K562 (cell line): ENCODE data around the gene ADGRG4. TPM values are rescaled to one million over a fixed set of nuclear protein-coding genes. Genes with fewer than 3 reads are reported as not detected.

Experiments used
- ATAC-seq: fragments of 200-7000 bp; cut with Tn5 transposase; 3 replicates; pipeline ENCODE4 v1.9.1; 2020; ENCODE audit warnings: moderate library complexity
- BruUV-seq: library from RNA; stranded (reverse); fragments of 400-500 nt; replicated peaks from 2 replicates; lab custom pipeline; 2021; lab: Mats Ljungman, UMichigan
- CTCF ChIA-PET: fragments of 300-600 bp; formaldehyde crosslinking; extraction: SDS; loops from one replicate; lab custom pipeline; 2021; ENCODE audit warnings: low intra/inter-chr PET ratio; lab: Yijun Ruan, JAX
- POLR2A ChIA-PET: fragments of 300-600, 350-650 bp; sonication (Branson Sonifier 250); formaldehyde crosslinking; extraction: SDS; loops from one replicate; lab custom pipeline; 2021; ENCODE audit warnings: antibody characterized with exemption, inconsistent platforms; lab: Yijun Ruan, JAX
- DNase-seq, 4 experiments: peaks; one replicate each; pipeline versions ENCODE4 v3.0.0 to v3.0.0-alpha.2; 2011 to 2018; ENCODE audit warnings: low spot score in 3 of 4, mixed read lengths in 3 of 4; ENCODE audit errors: extremely low read depth in 1 of 4
- FAIRE-seq: peaks from 2 replicates; lab custom pipeline; 2011; peaks lifted over from hg19 to GRCh38; lab: Jason Lieb, UNC
- H2AFZ ChIP-seq: 2 replicates; pipeline ENCODE4 v1.6.0; 2011; ENCODE audit warnings: low read depth, low read length, control low read depth, inconsistent platforms
- H3K27ac ChIP-seq: fragments of 200-600 bp; 3 replicates; pipeline ENCODE4 v1.8.0; 2011; ENCODE audit warnings: low read depth, mild to moderate bottlenecking, control low read depth, inconsistent platforms, low read length, moderate library complexity, mixed read lengths; ENCODE audit errors: extremely low read depth
- H3K27me3 ChIP-seq, 2 experiments: fragments of 300-600 bp in 1 of 2; 2 replicates in 1 of 2; 3 replicates in 1 of 2; pipeline versions ENCODE4 v1.6.0 to v1.8.0; 2011; ENCODE audit warnings: inconsistent platforms in 2 of 2, low read length in 2 of 2, mild to moderate bottlenecking in 1 of 2, mixed read lengths in 1 of 2, moderate library complexity in 1 of 2; ENCODE audit not compliant: control insufficient read depth in 2 of 2, insufficient read depth in 2 of 2
- H3K36me3 ChIP-seq: fragments of 300-600 bp; 3 replicates; pipeline ENCODE4 v1.8.0; 2011; ENCODE audit warnings: mild to moderate bottlenecking, low read length, inconsistent platforms; ENCODE audit not compliant: control insufficient read depth, insufficient read depth
- H3K4me1 ChIP-seq, 2 experiments: fragments of 200-600 bp in 1 of 2; replicated peaks in 1 of 2; 2 replicates in 1 of 2; 3 replicates in 1 of 2; pipeline versions ENCODE4 v1.5.1 to v1.8.0; 2011; ENCODE audit warnings: inconsistent platforms in 2 of 2, low read length in 2 of 2, mild to moderate bottlenecking in 1 of 2, mixed read lengths in 1 of 2, moderate library complexity in 1 of 2; ENCODE audit not compliant: control insufficient read depth in 2 of 2, insufficient read depth in 2 of 2
- H3K4me2 ChIP-seq: 2 replicates; pipeline ENCODE4 v1.6.1; 2011; ENCODE audit warnings: low read length, control low read depth, inconsistent platforms, mixed read lengths; ENCODE audit not compliant: insufficient read depth
- H3K4me3 ChIP-seq: fragments of 200-600 bp; sonication (generic), shearing (Covaris generic); 2 replicates; pipeline ENCODE4 v1.5.1; 2016; ENCODE audit warnings: control low read depth, inconsistent platforms
- H3K79me2 ChIP-seq: fragments of 200-600 bp; 3 replicates; pipeline ENCODE4 v1.8.0; 2011; ENCODE audit warnings: low read length, inconsistent platforms; ENCODE audit not compliant: control insufficient read depth, insufficient read depth
- H3K9ac ChIP-seq, 2 experiments: 2 replicates each; pipeline versions ENCODE4 v1.6.0 to v1.6.1; 2011; ENCODE audit warnings: low read depth in 2 of 2, low read length in 2 of 2, control low read depth in 1 of 2, inconsistent platforms in 1 of 2, mild to moderate bottlenecking in 1 of 2, mixed read lengths in 1 of 2; ENCODE audit not compliant: insufficient read depth in 1 of 2
- H3K9me1 ChIP-seq: one replicate; pipeline ENCODE4 v1.6.0; 2011; ENCODE audit warnings: inconsistent platforms, mild to moderate bottlenecking, low read length, moderate library complexity; ENCODE audit not compliant: control insufficient read depth, insufficient read depth
- H3K9me3 ChIP-seq: replicated peaks from 2 replicates; pipeline ENCODE4 v1.5.1; 2011; ENCODE audit warnings: low read depth, low read length, inconsistent platforms; ENCODE audit not compliant: control insufficient read depth, insufficient read depth
- H4K20me1 ChIP-seq: replicated peaks from 2 replicates; pipeline ENCODE4 v1.6.1; 2011; ENCODE audit warnings: low read length, inconsistent platforms, mixed read lengths; ENCODE audit not compliant: control insufficient read depth, insufficient read depth
- EZH2 ChIP-seq: IDR thresholded peaks from 2 replicates; pipeline ENCODE4 v1.6.1; 2012; ENCODE audit warnings: low read depth, mild to moderate bottlenecking, inconsistent platforms, low read length, borderline replicate concordance
- IRF2 ChIP-seq: sonication (generic); formaldehyde crosslinking; IDR thresholded peaks from 2 replicates; pipeline ENCODE4 v1.8.1; 2022; ENCODE audit warnings: mild to moderate bottlenecking, missing genetic modification reagents
- NCOA6 ChIP-seq: fragments of 450-650 bp; IDR thresholded peaks from 2 replicates; pipeline ENCODE4 v1.6.1; 2017; ENCODE audit warnings: mild to moderate bottlenecking
- PCBP1 ChIP-seq: fragments of 200-400 bp; formaldehyde crosslinking; IDR thresholded peaks from 2 replicates; pipeline ENCODE4 v1.6.1; 2018; ENCODE audit warnings: mild to moderate bottlenecking, low read depth, low read length; ENCODE audit not compliant: poor library complexity, severe bottlenecking
- POLR2B ChIP-seq: fragments of 450-650 bp; IDR thresholded peaks from 2 replicates; pipeline ENCODE4 v1.6.1; 2018; ENCODE audit warnings: low read depth; ENCODE audit not compliant: partially characterized antibody
- RNF2 ChIP-seq: sonication (generic); IDR thresholded peaks from 2 replicates; pipeline ENCODE4 v1.6.1; 2016
- STAT5A ChIP-seq: IDR thresholded peaks from 2 replicates; pipeline ENCODE4 v1.6.1; 2012; ENCODE audit warnings: low read length, inconsistent platforms, borderline replicate concordance
- U2AF2 ChIP-seq: fragments of 200-400 bp; formaldehyde crosslinking; optimal IDR thresholded peaks from 2 replicates; pipeline ENCODE3; 2017; ENCODE audit warnings: low read depth, mild to moderate bottlenecking, low read length
- ZFP30 ChIP-seq: fragments of 250-450 bp; sonication (Bioruptor Pico); IDR thresholded peaks from 2 replicates; pipeline ENCODE4 v1.8.0; 2022; ENCODE audit warnings: moderate library complexity, mild to moderate bottlenecking, inconsistent platforms, borderline replicate concordance
- ZNF133 ChIP-seq: fragments of 250-450 bp; sonication (Bioruptor Pico); IDR thresholded peaks from 2 replicates; pipeline ENCODE4 v1.4.0; 2020; ENCODE audit warnings: mild to moderate bottlenecking
- ZNF445 ChIP-seq: fragments of 250-450 bp; sonication (Bioruptor Pico); IDR thresholded peaks from 2 replicates; pipeline ENCODE4 v1.4.0; 2020; ENCODE audit warnings: low read depth, mild to moderate bottlenecking, moderate library complexity
- whole genome bisulfite sequencing: fragments of 100-300 bp; shearing (Covaris generic); methylation state at CpG from one replicate; pipeline ENCODE4 v1.1.6; 2016; ENCODE audit warnings: low coverage, mixed read lengths; ENCODE audit not compliant: insufficient coverage; ENCODE audit errors: missing lambda C conversion rate; 5-methylcytosine and 5-hydroxymethylcytosine counted together
- in situ Hi-C: fragments of 300-500 bp; cut with MboI; formaldehyde crosslinking; loops from 4 replicates; pipeline ENCODE4 v1.15.0; 2018; ENCODE audit warnings: inconsistent platforms, mixed read lengths
- intact Hi-C: fragments of 100-400 bp; cut with micrococcal nuclease; formaldehyde crosslinking; loops from 2 replicates; pipeline ENCODE4 v1.14.2; 2022
- polyA plus RNA-seq, 8 experiments: library from polyadenylated mRNA; depleted of rRNA in 4 of 8; stranded (reverse) in 5 of 8; unstranded in 3 of 8; fragments of >200 nt; fragmentation: Nextera tagmentation in 2 of 8; fragmentation: Illumina TruSeq in 1 of 8; extraction: Ambion mirVana in 2 of 8; extraction: Trizol in 1 of 8; gene quantifications; 2 replicates each; pipeline versions ENCODE4 v1.2.1 to v1.2.3, GENCODE V29; 2011 to 2014; ENCODE audit warnings: inconsistent platforms in 1 of 8, missing spikeins in 1 of 8
- total RNA-seq, 7 experiments: library from RNA; depleted of rRNA in 6 of 7; stranded (reverse); fragments of >200 nt in 6 of 7; fragmentation: Illumina TruSeq in 2 of 7; extraction: Trizol in 2 of 7; gene quantifications; 2 replicates each; pipeline versions ENCODE4 v1.2.1 to v1.2.3, GENCODE V29; 2011 to 2021; ENCODE audit warnings: low replicate concordance in 1 of 7

ADGRG4 gene
- total and polyA plus RNA-seq, 9 of the 15 experiments (the other 6 are each of a cell fraction or from before 2014, with no cell fraction given), result not detected

GRCh38 chrX:136437774-136438173 lies 137.0 kb downstream of the ADGRG4 start:
- in situ Hi-C loops (no loop called here), intact Hi-C loops (no loop called here)
- Histone ChIP-seq H3K4me1 (no peaks in the 10 kb centered on the region), H3K4me2 (no peak overlapping the region), H2AFZ (no peak overlapping the region), H4K20me1 (no peaks in the 10 kb centered on the region), H3K9me3 (no peaks in the 10 kb centered on the region), H3K9me1 (no peaks in the 10 kb centered on the region), H3K36me3 (no peaks in the 10 kb centered on the region), H3K27ac (no peak overlapping the region), H3K9ac (no peak overlapping the region), H3K79me2 (no peaks in the 10 kb centered on the region), H3K4me3 (no peak overlapping the region), H3K27me3 (no peaks in the 10 kb centered on the region)
- no TSS peak for BruUV-seq
- ATAC-seq (no peak), FAIRE-seq (no peak), DNase-seq (no peak)
- ChIA-PET POLR2A (interaction anchor here (1.3 kb wide), 1 partner anchor 16 kb away, joined by 3 read pairs; no protein-coding TSS in a partner anchor), CTCF (no interaction called here)
- TF ChIP-seq U2AF2 (no peak), ZNF445 (CRISPR knock-in tag) (no peak), EZH2 (no peak), IRF2 (CRISPR knock-in tag) (no peak), PCBP1 (no peak), NCOA6 (no peak), ZNF133 (CRISPR knock-in tag) (no peak), POLR2B (no peak), STAT5A (no peak), ZFP30 (no peak), RNF2 (no peak)
- 0% methylated on average over 2 of the region's 2 CpGs for WGBS
